Retina (tissue), 1 donor: ENCODE measurements around the gene ZNF746.
A peak's percentile ranks its signal among the peaks of the same experiment; 100 is the strongest.
"Not testable (repeated sequence)": the region's sequence is repeated elsewhere in the genome, so short reads cannot be mapped to it uniquely, and the experiment has no call there.

Source experiments
- DNase-seq: peaks from one replicate; pipeline ENCODE4 v3.0.0-alpha.2; 2016

The ZNF746 gene

GRCh38 chr7:149497467-149498261 is at the start of gene ZNF746:
ZNF746 (minus strand) TSS chr7:149497809; CDS start chr7:149497536, 273 bp downstream.
- DNase-seq, result peak; percentile 69

DNA sequence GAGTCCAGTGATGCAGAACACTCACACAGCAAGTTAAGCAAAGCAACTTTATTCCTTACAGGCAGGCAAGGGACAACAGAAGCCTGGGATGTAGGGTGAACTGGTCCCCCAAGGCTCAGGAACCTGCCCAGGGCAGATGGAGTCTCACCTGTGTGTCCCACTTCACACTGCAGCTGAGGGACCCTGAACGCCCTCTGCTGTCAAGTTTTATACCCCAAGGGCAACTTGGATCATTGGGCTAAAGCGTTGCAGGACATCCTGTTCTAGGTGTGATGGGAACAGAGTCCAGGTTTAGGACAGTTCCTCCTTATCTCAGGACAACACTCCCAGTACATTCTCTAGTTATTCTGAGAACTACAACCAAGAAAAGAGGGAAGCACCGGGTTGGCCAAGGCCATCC is 49.5 kb upstream of the ZNF746 start:
- no peak for DNase-seq

DNA sequence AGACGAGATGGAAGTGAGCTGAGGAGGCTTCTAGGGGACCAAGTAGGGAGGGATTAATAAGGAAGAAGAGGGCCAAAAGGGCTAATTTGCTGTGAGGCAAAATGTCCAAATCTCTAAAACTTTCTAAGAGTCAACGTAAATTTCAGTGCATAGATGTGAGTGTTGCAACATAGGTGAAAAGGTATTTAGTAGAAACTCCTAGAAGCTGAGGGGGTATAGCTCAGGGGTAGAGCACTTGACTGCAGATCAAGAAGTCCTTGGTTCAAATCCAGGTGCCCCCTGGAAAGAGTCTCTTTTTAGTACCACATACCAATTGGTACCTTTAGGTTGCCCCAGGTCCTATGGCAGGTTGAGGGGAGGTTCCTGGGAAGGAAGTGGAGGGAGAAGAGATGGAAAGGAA is 48.7 kb upstream of the ZNF746 start:
- DNase-seq, result no peak

- DNase-seq, result no peak
Measured at GRCh38 chr7:149544028-149544427, 46.4 kb upstream of the ZNF746 start.

DNA sequence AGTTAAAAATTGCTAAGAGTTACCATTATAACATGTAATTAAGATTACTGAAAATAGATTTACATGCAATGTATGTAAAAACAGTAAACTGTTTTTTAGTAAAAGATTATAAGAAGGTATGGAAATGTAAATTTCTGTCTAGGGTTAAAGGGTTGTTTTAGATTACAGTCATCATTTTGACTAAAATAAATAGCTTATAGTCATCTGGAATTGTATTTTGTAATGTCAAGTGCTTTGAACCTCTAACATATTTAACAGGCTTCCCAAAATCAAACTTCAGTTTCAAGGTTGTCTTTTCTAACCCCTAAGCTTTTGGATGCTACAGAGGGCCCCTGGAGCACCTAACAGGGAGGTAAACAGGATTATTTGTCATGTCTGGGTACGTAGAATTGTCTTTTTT is 35.0 kb upstream of the ZNF746 start:
- no peak for DNase-seq

DNA sequence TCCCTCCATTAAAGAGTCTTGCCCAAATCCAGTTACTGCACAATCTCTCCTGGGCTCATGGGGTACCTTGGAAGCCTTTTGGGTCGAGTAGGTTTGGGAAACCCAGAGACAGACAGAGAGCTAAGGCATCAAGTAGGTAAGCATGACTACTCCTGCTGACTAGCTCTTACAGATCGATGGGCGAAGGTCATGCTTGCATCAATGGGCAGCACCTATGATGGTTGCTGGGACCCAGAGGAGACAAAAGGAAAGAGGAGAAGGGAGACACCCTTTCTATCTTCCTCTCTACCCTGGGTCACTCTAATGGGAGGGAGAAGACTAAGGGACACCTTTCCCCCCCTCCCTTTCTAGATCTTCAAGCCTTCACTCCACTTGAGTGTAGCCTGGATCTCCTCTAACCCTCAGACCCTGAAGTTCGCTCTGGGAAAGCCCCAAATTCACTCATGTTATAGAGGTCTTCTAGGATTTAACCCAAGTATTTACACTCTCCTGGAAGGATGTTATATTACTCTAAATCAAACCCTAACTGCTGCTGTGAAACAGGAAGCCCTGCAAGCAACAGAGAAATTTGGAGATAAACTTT is 31.6 kb upstream of the ZNF746 start:
- DNase-seq, result no peak

GRCh38 chr7:149527414-149527813 is 29.8 kb upstream of the ZNF746 start:
- no peak for DNase-seq

GRCh38 chr7:149525280-149525679 is 27.7 kb upstream of the ZNF746 start:
- DNase-seq, result no peak

DNA sequence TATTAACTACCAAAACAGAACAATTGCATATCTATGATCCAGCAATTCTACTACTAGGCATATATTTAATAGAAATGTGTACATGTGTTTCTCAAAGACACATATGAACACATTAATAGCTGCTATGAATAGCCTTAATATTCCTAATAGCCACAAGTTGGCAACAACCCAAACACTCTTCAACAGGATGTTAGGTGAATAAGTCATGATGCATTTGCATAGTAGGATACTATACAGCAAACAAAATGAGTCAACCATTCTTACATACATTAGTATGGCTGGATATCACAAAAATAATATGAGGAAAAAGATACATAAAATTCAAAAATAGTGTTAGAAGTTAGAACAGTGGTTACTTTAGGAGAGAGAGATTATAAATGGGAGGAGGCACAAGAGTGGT is 26.8 kb upstream of the ZNF746 start:
- no peak for DNase-seq

GRCh38 chr7:149510248-149510647 is 12.6 kb upstream of the ZNF746 start:
- no peak for DNase-seq

DNA sequence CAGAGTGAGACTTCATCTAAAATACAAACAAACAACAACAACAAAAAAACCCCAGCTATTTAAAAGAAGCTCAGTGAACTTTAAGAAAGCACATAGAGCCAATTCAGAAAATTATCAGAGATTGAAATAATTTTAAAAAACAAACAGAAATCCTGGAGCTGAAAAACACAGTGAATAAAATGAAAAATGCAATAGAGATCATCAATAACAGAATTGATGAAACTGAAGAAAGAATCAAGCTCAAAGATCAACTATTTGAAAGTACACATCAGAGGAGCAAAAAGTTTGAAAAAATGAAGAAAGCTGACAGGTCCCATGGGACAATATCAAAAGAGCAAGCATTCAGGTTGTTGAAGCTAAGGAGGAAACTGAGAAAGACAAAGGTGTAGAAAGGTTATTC is 12.2 kb upstream of the ZNF746 start:
- no peak for DNase-seq

GRCh38 chr7:149505551-149505950 is 7.9 kb upstream of the ZNF746 start:
- DNase-seq, result no peak

GRCh38 chr7:149501651-149502050 is 4.0 kb upstream of the ZNF746 start:
- no peak for DNase-seq

DNA sequence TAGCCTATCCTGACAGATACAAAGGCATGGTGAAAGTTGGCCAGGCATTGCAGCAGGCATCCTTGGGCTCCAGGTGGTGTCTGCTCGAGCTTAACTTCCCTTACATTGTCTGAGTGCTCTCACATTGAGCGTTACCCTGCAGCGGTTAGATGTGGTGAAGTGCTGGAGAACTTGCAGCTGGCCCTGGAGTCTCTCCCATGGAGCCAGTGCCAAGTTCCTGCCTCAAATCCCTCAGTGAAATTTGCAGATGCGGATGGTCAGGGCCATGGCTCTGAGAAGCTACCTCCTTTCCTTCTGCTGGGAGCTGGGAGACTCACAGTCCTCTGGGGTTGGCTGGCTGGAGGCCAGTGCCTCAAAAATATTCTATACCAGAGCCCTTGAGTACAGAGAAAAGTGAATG is 3.3 kb upstream of the ZNF746 start:
- no peak for DNase-seq

GRCh38 chr7:149500201-149500600 is 2.6 kb upstream of the ZNF746 start:
- DNase-seq, result no peak

- DNase-seq, result no peak
Measured at GRCh38 chr7:149498811-149499210, 1.2 kb upstream of the ZNF746 start.

DNA sequence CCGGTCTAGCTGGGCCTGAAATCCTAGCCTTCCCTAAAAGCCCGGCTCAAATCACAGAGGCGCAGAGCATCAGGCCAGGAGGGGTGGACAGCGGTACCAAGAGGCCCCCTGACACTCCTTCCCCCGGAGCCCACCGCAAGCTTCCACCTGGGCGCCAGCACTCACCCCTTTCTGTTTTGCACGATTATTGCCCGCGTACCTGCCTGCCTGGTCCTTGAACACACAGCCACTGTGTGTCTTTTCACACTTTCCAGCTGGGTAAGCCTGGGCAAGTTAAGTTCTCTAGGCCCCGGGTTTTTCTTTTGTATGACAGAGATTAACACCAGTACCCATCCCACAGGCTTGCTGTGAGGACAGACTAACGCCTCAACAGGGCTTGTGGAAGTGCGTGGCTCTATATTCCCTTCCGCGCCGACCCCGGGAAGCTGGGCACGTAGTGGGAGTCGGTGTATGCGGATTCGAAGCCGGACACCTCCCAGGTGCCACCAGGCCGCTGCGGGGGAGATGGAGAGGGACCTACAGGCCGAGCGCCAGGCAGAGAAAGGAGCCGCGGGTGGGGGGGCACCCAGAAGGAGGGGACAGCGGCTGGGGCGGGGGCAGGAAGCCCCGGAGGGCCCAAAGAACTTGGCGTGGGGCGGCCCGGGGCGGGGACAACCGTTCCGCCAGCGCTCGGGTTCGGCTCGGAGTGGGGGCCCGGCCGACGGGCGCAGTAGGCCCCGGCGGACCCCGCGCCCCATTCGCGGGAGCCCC is 792 bp downstream of the ZNF746 start:
- DNase-seq, result peak; percentile 67

GRCh38 chr7:149495785-149496641 is 1.6 kb downstream of the ZNF746 start:
- peak; percentile 31 for DNase-seq

DNA sequence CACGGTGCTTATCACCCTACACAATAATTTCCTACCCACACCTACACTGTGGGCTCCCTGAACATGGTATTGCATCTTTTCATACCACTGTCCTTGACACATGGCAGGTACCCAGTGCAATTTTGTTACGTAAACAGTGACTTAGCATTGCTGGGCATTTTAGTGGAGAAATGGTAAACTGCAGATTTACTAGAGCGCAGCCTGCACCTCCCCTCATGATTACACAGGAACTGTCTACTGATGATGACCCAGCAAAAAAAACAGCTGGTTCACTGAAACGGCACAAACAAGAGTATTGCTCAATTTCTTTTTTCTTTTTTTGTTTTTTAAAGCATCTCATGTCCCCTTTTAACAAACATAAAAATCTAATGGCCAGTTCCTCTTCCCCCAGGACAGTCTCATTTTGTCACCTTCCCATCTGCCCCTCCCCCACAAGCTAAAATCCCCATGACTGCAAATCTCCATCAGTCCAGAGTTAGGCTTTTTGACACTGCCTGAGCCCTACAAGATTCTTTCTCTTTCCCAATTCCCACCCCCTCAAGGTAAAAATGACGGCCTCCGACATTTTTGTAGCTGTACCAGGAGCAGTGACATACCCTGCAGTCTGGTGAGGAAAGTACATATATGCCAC is 2.8 kb downstream of the ZNF746 start:
- no peak for DNase-seq

- not testable (repeated sequence) for DNase-seq
Measured at GRCh38 chr7:149493975-149494374, 3.6 kb downstream of the ZNF746 start.

- no peak for DNase-seq
Measured at GRCh38 chr7:149493366-149493765, 4.2 kb downstream of the ZNF746 start.

DNA sequence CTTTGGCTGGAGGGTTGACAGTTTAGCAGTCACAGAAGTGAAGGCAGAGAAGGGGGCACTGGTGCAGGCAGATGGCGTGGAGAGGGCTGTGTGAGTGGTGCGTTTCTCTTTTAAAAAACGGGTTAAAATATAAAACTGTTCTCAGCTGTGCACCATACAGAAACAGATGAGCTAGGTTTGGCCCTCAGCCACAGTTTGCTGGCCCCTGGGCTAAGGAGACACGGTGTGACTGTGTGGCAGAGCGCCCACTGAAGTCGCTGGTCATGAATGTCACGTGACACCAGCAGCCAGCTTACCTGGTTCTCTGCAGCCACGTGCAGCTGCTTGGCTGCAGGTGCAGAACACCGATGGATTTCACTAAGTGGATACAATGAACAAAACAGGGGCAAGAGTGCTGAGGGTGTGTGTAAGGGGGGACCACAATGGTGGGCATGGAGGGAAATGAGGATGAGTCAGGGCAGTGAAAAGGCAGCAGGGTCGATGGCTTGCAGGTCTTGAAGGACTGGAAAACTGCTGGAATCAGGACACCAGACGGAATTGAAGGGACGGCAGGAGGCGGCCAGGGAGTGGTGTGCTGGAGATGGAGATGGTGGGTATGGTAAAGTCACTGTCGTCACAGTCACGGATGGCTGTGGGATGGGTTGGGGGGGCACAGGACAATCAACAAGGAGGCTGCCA is 7.4 kb downstream of the ZNF746 start:
- DNase-seq, result no peak
